ENCODE measurements around the gene ZACN.
"Not testable (repeated sequence)": the region's sequence is repeated elsewhere in the genome, so short reads cannot be mapped to it uniquely, and the experiment has no call there.

ZACN gene

GRCh38 chr17:76076146-76076764, 2.7 kb upstream of the ZACN start:
- H3K27ac ChIP-seq (ENCODE audit: low read depth, low read length): no peak overlapping the region
- H3K79me2 ChIP-seq (ENCODE audit: control insufficient read depth, insufficient read depth, low read length, unreplicated experiment): peaks cover 13% of the 10 kb centered on the region
- H3K4me3 ChIP-seq (ENCODE audit: low read depth, low read length): no peak overlapping the region
- H2AFZ ChIP-seq (ENCODE audit: low read length, unreplicated experiment): no peak overlapping the region
- peaks cover 5% of the 10 kb centered on the region for H3K4me1 ChIP-seq (ENCODE audit: control insufficient read depth, insufficient read depth, low read length, unreplicated experiment)
- peaks cover 74% of the 10 kb centered on the region for H3K27me3 ChIP-seq (ENCODE audit: insufficient read depth, low read length)
- no peaks in the 10 kb centered on the region for H3K36me3 ChIP-seq (ENCODE audit: insufficient read depth, low read length)

DNA sequence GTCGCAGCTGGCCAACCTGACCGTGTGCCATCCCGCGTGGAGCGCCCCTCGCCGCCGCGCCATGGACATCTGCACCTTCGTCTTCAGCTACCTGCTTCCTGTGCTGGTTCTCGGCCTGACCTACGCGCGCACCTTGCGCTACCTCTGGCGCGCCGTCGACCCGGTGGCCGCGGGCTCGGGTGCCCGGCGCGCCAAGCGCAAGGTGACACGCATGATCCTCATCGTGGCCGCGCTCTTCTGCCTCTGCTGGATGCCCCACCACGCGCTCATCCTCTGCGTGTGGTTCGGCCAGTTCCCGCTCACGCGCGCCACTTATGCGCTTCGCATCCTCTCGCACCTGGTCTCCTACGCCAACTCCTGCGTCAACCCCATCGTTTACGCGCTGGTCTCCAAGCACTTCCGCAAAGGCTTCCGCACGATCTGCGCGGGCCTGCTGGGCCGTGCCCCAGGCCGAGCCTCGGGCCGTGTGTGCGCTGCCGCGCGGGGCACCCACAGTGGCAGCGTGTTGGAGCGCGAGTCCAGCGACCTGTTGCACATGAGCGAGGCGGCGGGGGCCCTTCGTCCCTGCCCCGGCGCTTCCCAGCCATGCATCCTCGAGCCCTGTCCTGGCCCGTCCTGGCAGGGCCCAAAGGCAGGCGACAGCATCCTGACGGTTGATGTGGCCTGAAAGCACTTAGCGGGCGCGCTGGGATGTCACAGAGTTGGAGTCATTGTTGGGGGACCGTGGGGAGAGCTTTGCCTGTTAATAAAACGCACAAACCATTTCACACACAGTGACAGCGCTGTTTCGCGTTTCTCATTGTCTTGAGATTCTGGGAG, 2.0 kb upstream of the ZACN start:
- Histone ChIP-seq H3K4me3 (ENCODE audit: low read depth, low read length) (no peak overlapping the region), H3K4me1 (ENCODE audit: control insufficient read depth, insufficient read depth, low read length, unreplicated experiment) (peaks cover 5% of the 10 kb centered on the region), H3K27ac (ENCODE audit: low read depth, low read length) (no peak overlapping the region), H2AFZ (ENCODE audit: low read length, unreplicated experiment) (no peak overlapping the region), H3K36me3 (ENCODE audit: insufficient read depth, low read length) (no peaks in the 10 kb centered on the region), H3K79me2 (ENCODE audit: control insufficient read depth, insufficient read depth, low read length, unreplicated experiment) (peaks cover 5% of the 10 kb centered on the region), H3K27me3 (ENCODE audit: insufficient read depth, low read length) (peaks cover 74% of the 10 kb centered on the region)

GRCh38 chr17:76077584-76078110, 1.3 kb upstream of the ZACN start:
- Histone ChIP-seq H3K4me3 (ENCODE audit: low read depth, low read length) (no peak overlapping the region), H3K79me2 (ENCODE audit: control insufficient read depth, insufficient read depth, low read length, unreplicated experiment) (peaks cover 2% of the 10 kb centered on the region), H2AFZ (ENCODE audit: low read length, unreplicated experiment) (no peak overlapping the region), H3K27me3 (ENCODE audit: insufficient read depth, low read length) (peaks cover 74% of the 10 kb centered on the region), H3K36me3 (ENCODE audit: insufficient read depth, low read length) (no peaks in the 10 kb centered on the region), H3K4me1 (ENCODE audit: control insufficient read depth, insufficient read depth, low read length, unreplicated experiment) (peaks cover 5% of the 10 kb centered on the region), H3K27ac (ENCODE audit: low read depth, low read length) (no peak overlapping the region)

DNA sequence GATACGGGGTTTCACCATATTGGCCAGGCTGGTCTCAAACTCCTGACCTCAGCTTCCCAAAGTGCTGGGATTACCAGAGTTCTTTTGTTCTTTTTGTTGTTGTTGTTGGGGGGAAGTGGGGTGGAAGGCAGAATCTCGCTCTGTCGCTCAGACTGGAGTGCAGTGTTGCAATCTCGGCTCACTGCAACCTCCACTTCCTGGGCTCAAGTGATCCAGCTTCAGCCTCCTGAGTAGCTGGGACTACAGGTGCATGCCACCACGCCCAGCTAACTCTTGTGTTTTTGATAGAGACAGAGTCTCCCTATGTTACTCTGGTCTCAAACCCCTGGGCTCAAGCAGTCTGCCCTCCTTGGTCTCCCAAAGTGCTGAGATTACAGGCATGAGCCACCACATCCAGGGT, 612 bp upstream of the ZACN start:
- not testable (repeated sequence) for H3K4me1 ChIP-seq (ENCODE audit: control insufficient read depth, insufficient read depth, low read length, unreplicated experiment); H2AFZ ChIP-seq (ENCODE audit: low read length, unreplicated experiment); H3K79me2 ChIP-seq (ENCODE audit: control insufficient read depth, insufficient read depth, low read length, unreplicated experiment); H3K27ac ChIP-seq (ENCODE audit: low read depth, low read length); H3K36me3 ChIP-seq (ENCODE audit: insufficient read depth, low read length); H3K4me3 ChIP-seq (ENCODE audit: low read depth, low read length)
- peaks cover 72% of the 10 kb centered on the region for H3K27me3 ChIP-seq (ENCODE audit: insufficient read depth, low read length)

DNA sequence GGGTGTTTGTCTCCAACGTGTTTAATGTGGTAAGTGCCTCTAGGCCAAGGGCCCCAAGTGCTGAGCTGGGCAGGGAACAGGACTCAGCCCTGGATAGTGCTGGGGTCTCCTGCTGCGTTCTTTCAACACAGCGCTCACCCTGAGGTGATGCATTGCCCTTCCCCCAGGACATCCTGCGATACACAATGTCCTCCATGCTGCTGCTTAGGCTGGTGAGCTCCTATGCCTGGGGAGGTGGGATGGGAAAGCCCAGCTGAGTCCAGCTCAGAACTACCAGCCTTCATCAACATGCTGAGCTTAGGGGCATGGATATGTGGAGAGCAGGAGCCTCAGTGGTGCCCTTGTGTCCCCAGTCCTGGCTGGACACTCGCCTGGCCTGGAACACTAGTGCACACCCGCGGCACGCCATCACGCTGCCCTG, 563 bp downstream of the ZACN start:
- Histone ChIP-seq H3K27me3 (ENCODE audit: insufficient read depth, low read length) (peaks cover 61% of the 10 kb centered on the region), H3K36me3 (ENCODE audit: insufficient read depth, low read length) (peaks cover 4% of the 10 kb centered on the region; the same call in 1 of the 2 replicates), H3K4me1 (ENCODE audit: control insufficient read depth, insufficient read depth, low read length, unreplicated experiment) (peaks cover 5% of the 10 kb centered on the region), H3K27ac (ENCODE audit: low read depth, low read length) (no peak overlapping the region), H2AFZ (ENCODE audit: low read length, unreplicated experiment) (no peak overlapping the region), H3K79me2 (ENCODE audit: control insufficient read depth, insufficient read depth, low read length, unreplicated experiment) (no peaks in the 10 kb centered on the region), H3K4me3 (ENCODE audit: low read depth, low read length) (no peak overlapping the region)

DNA sequence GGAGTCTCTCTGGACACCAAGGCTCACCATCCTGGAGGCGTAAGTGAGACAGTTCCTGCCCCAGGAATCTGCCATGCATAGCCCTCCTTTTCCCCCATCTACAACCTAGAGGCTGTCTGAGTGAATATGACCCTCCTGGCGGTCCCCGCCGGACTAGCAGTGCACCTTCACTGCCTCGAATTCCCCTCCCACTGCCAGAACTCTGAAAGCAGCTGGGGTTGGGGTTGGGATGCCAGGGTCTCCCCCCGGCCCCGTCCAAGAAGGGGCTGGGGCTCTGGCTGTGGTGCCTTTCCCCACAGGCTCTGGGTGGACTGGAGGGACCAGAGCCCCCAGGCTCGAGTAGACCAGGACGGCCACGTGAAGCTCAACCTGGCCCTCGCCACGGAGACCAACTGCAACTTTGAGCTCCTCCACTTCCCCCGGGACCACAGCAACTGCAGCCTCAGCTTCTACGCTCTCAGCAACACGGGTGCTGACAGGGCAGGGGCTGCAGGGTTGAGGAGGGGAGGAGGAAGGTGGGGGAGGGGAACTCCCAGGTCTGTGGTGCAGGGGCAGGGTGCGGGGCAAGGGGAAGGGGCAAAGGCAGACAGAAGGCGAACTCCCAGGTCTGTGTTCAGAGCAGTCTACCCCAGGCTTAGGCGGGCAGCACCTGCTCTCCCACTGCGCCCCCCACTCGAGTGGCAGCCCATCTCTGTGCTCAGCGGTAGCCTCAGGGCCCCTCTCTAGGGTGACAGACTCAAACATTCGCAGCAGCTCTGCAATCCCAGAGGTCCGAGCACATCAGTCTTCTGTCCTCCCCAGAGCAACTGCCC, 1.2 kb downstream of the ZACN start:
- H3K79me2 ChIP-seq (ENCODE audit: control insufficient read depth, insufficient read depth, low read length, unreplicated experiment): no peaks in the 10 kb centered on the region
- H3K27me3 ChIP-seq (ENCODE audit: insufficient read depth, low read length): peaks cover 55% of the 10 kb centered on the region
- H3K4me3 ChIP-seq (ENCODE audit: low read depth, low read length): no peak overlapping the region
- H3K36me3 ChIP-seq (ENCODE audit: insufficient read depth, low read length): peaks cover 4% of the 10 kb centered on the region; the same call in 1 of the 2 replicates
- no peak overlapping the region for H2AFZ ChIP-seq (ENCODE audit: low read length, unreplicated experiment)
- no peaks in the 10 kb centered on the region for H3K4me1 ChIP-seq (ENCODE audit: control insufficient read depth, insufficient read depth, low read length, unreplicated experiment)
- no peak overlapping the region for H3K27ac ChIP-seq (ENCODE audit: low read depth, low read length)

- no peak overlapping the region for H2AFZ ChIP-seq (ENCODE audit: low read length, unreplicated experiment)
- no peaks in the 10 kb centered on the region for H3K79me2 ChIP-seq (ENCODE audit: control insufficient read depth, insufficient read depth, low read length, unreplicated experiment)
- H3K27me3 ChIP-seq (ENCODE audit: insufficient read depth, low read length): peaks cover 48% of the 10 kb centered on the region
- no peak overlapping the region for H3K4me3 ChIP-seq (ENCODE audit: low read depth, low read length)
- H3K4me1 ChIP-seq (ENCODE audit: control insufficient read depth, insufficient read depth, low read length, unreplicated experiment): no peaks in the 10 kb centered on the region
- H3K27ac ChIP-seq (ENCODE audit: low read depth, low read length): no peak overlapping the region
- H3K36me3 ChIP-seq (ENCODE audit: insufficient read depth, low read length): peaks cover 4% of the 10 kb centered on the region; the same call in 1 of the 2 replicates
These were observed 1.8 kb downstream of the ZACN start for GRCh38 chr17:76080768-76081287.

- Histone ChIP-seq H3K4me3 (ENCODE audit: low read depth, low read length) (no peak overlapping the region), H3K79me2 (ENCODE audit: control insufficient read depth, insufficient read depth, low read length, unreplicated experiment) (no peaks in the 10 kb centered on the region), H3K27ac (ENCODE audit: low read depth, low read length) (no peak overlapping the region), H3K4me1 (ENCODE audit: control insufficient read depth, insufficient read depth, low read length, unreplicated experiment) (no peaks in the 10 kb centered on the region), H2AFZ (ENCODE audit: low read length, unreplicated experiment) (no peak overlapping the region), H3K27me3 (ENCODE audit: insufficient read depth, low read length) (peaks cover 41% of the 10 kb centered on the region), H3K36me3 (ENCODE audit: insufficient read depth, low read length) (peaks cover 4% of the 10 kb centered on the region; the same call in 1 of the 2 replicates)
These were observed 2.6 kb downstream of the ZACN start for GRCh38 chr17:76081295-76082210.

GRCh38 chr17:76082326-76083251, 3.6 kb downstream of the ZACN start:
- peaks cover 4% of the 10 kb centered on the region; the same call in 1 of the 2 replicates for H3K36me3 ChIP-seq (ENCODE audit: insufficient read depth, low read length)
- H2AFZ ChIP-seq (ENCODE audit: low read length, unreplicated experiment): no peak overlapping the region
- no peaks in the 10 kb centered on the region for H3K4me1 ChIP-seq (ENCODE audit: control insufficient read depth, insufficient read depth, low read length, unreplicated experiment)
- no peak overlapping the region for H3K4me3 ChIP-seq (ENCODE audit: low read depth, low read length)
- peaks cover 30% of the 10 kb centered on the region for H3K27me3 ChIP-seq (ENCODE audit: insufficient read depth, low read length)
- H3K79me2 ChIP-seq (ENCODE audit: control insufficient read depth, insufficient read depth, low read length, unreplicated experiment): no peaks in the 10 kb centered on the region
- no peak overlapping the region for H3K27ac ChIP-seq (ENCODE audit: low read depth, low read length)

Data from ACC112 (cell line).